Ishikawa (cell line): ENCODE data around the gene CDC5L.

Experiments
- CEBPB ChIP-seq: IDR thresholded peaks from 2 replicates; pipeline ENCODE4 v1.6.1; 2012
- CREB1 ChIP-seq: IDR thresholded peaks from 2 replicates; pipeline ENCODE4 v1.6.1; 2012; ENCODE audit warnings: low read depth
- EGR1 ChIP-seq: IDR thresholded peaks from 2 replicates; pipeline ENCODE4 v1.6.1; 2012
- EP300 ChIP-seq: IDR thresholded peaks from 2 replicates; pipeline ENCODE4 v1.6.1; 2012; ENCODE audit warnings: borderline replicate concordance
- FOXM1 ChIP-seq: IDR thresholded peaks from 2 replicates; pipeline ENCODE4 v1.6.1; 2012; ENCODE audit warnings: low read depth, borderline replicate concordance
- MAX ChIP-seq: IDR thresholded peaks from 2 replicates; pipeline ENCODE4 v1.6.1; 2012
- NFIC ChIP-seq: IDR thresholded peaks from 2 replicates; pipeline ENCODE4 v1.6.1; 2012
- RAD21 ChIP-seq: IDR thresholded peaks from 2 replicates; pipeline ENCODE4 v1.6.1; 2012; ENCODE audit warnings: low read depth
- REST ChIP-seq: IDR thresholded peaks from 2 replicates; pipeline ENCODE4 v1.6.1; 2012; ENCODE audit warnings: low read depth, mild to moderate bottlenecking
- TAF1 ChIP-seq: IDR thresholded peaks from 2 replicates; pipeline ENCODE4 v1.6.1; 2012; ENCODE audit warnings: low read depth, mild to moderate bottlenecking
- TCF12 ChIP-seq: IDR thresholded peaks from 2 replicates; pipeline ENCODE4 v1.6.1; 2012; ENCODE audit warnings: low read depth
- TEAD4 ChIP-seq: IDR thresholded peaks from 2 replicates; pipeline ENCODE4 v1.6.1; 2012
- USF1 ChIP-seq: IDR thresholded peaks from 2 replicates; pipeline ENCODE4 v1.6.1; 2012
- YY1 ChIP-seq: IDR thresholded peaks from 2 replicates; pipeline ENCODE4 v1.6.1; 2012; ENCODE audit warnings: low read depth
- ZBTB7A ChIP-seq: IDR thresholded peaks from 2 replicates; pipeline ENCODE4 v1.6.1; 2012; ENCODE audit warnings: low read depth

CDC5L gene

GRCh38 chr6:44451803-44452695 is 64.5 kb downstream of the CDC5L start:
- TF ChIP-seq TAF1: no peak
- no peak for TF ChIP-seq YY1
- TF ChIP-seq EGR1: no peak
- no peak for TF ChIP-seq EP300
- no peak for TF ChIP-seq ZBTB7A
- no peak for TF ChIP-seq TCF12
- TF ChIP-seq CREB1: no peak
- TF ChIP-seq RAD21: no peak
- no peak for TF ChIP-seq MAX
- no peak for TF ChIP-seq USF1
- no peak for TF ChIP-seq REST
- no peak for TF ChIP-seq TEAD4
- TF ChIP-seq FOXM1: no peak
- TF ChIP-seq NFIC: no peak
- no peak for TF ChIP-seq CEBPB

GRCh38 chr6:44452725-44453124 is 65.2 kb downstream of the CDC5L start:
- TF ChIP-seq YY1 (no peak), RAD21 (no peak), MAX (no peak), TCF12 (no peak), EGR1 (no peak), REST (no peak), FOXM1 (no peak), CEBPB (no peak), ZBTB7A (no peak), EP300 (no peak), TEAD4 (no peak), USF1 (no peak), TAF1 (no peak), NFIC (no peak)

- TF ChIP-seq FOXM1: no peak
- TF ChIP-seq EP300: no peak
- no peak for TF ChIP-seq CEBPB
- no peak for TF ChIP-seq MAX
- no peak for TF ChIP-seq EGR1
- no peak for TF ChIP-seq TEAD4
- TF ChIP-seq TCF12: no peak
- no peak for TF ChIP-seq NFIC
- no peak for TF ChIP-seq RAD21
- TF ChIP-seq ZBTB7A: no peak
- TF ChIP-seq TAF1: no peak
- no peak for TF ChIP-seq YY1
- TF ChIP-seq REST: no peak
- no peak for TF ChIP-seq USF1
- no peak for TF ChIP-seq CREB1
Measured at GRCh38 chr6:44453146-44453545, 65.6 kb downstream of the CDC5L start.
